SK-N-SH (cell line): ENCODE measurements around the gene UTP3. TPM values are rescaled to one million over a fixed set of nuclear protein-coding genes. Genes with fewer than 3 reads are reported as not detected.
A peak's percentile ranks its signal among the peaks of the same experiment; 100 is the strongest.
"Not testable (repeated sequence)": the region's sequence is repeated elsewhere in the genome, so short reads cannot be mapped to it uniquely, and the experiment has no call there.

Experiments used
- CTCF ChIA-PET: fragments of 300-600, 350-600 bp; formaldehyde crosslinking; extraction: SDS; loops from one replicate; lab custom pipeline; 2021; lab: Yijun Ruan, JAX
- POLR2A ChIA-PET: fragments of 350-600 bp; sonication (Branson Sonifier 250); formaldehyde crosslinking; extraction: SDS; loops from one replicate; lab custom pipeline; 2020; ENCODE audit warnings: antibody characterized with exemption, inconsistent platforms; lab: Yijun Ruan, JAX
- DNase-seq: peaks from one replicate; pipeline ENCODE4 v3.0.0; 2012
- H2AFZ ChIP-seq: fragments of 200-600 bp; sonication (generic); 2 replicates; pipeline ENCODE4 v1.8.1; 2016; ENCODE audit warnings: antibody characterized with exemption, mild to moderate bottlenecking, low read depth
- H3F3A ChIP-seq: fragments of 200-600 bp; sonication (generic); replicated peaks from 2 replicates; pipeline ENCODE3; 2016; ENCODE audit warnings: antibody characterized with exemption, mild to moderate bottlenecking; ENCODE audit not compliant: insufficient read depth
- H3K27ac ChIP-seq, 2 experiments: fragments of 200-500 bp in 1 of 2; fragments of 200-600 bp in 1 of 2; sonication (Bioruptor generic) in 1 of 2; sonication (generic), shearing (Covaris generic) in 1 of 2; 2 replicates each; pipeline versions ENCODE4 v1.5.1 to v1.6.1; 2014 to 2016; ENCODE audit warnings: low read depth in 2 of 2, inconsistent platforms in 1 of 2, low read length in 1 of 2, mild to moderate bottlenecking in 1 of 2, mixed read lengths in 1 of 2
- H3K27me3 ChIP-seq: fragments of 200-600 bp; sonication (generic), shearing (Covaris generic); 2 replicates; pipeline ENCODE4 v1.6.1; 2016; ENCODE audit warnings: mixed run types; ENCODE audit not compliant: insufficient read depth
- H3K36me3 ChIP-seq, 2 experiments: fragments of 200-500 bp in 1 of 2; fragments of 200-600 bp in 1 of 2; sonication (Bioruptor generic) in 1 of 2; sonication (generic) in 1 of 2; replicated peaks in 1 of 2; 2 replicates each; pipeline versions ENCODE3 to v1.5.1; 2014 to 2016; ENCODE audit warnings: low read length in 1 of 2, mild to moderate bottlenecking in 1 of 2; ENCODE audit not compliant: insufficient read depth in 2 of 2, control insufficient read depth in 1 of 2
- H3K4me1 ChIP-seq, 2 experiments: fragments of 200-500 bp in 1 of 2; fragments of 200-600 bp in 1 of 2; sonication (Bioruptor generic) in 1 of 2; sonication (generic), shearing (Covaris generic) in 1 of 2; 2 replicates each; pipeline versions ENCODE4 v1.5.1 to v1.6.1; 2014 to 2016; ENCODE audit warnings: low read depth in 1 of 2, low read length in 1 of 2, mixed run types in 1 of 2; ENCODE audit not compliant: insufficient read depth in 2 of 2, control insufficient read depth in 1 of 2
- H3K4me2 ChIP-seq: fragments of 200-600 bp; sonication (generic), shearing (Covaris generic); 2 replicates; pipeline ENCODE4 v1.6.1; 2017; ENCODE audit warnings: mixed run types
- H3K4me3 ChIP-seq, 2 experiments: fragments of 200-500 bp in 1 of 2; fragments of 200-600 bp in 1 of 2; sonication (Bioruptor generic) in 1 of 2; sonication (generic), shearing (Covaris generic) in 1 of 2; 2 replicates each; pipeline versions ENCODE4 v1.5.1 to v1.8.1; 2014 to 2016; ENCODE audit warnings: low read depth in 2 of 2, inconsistent platforms in 1 of 2, low read length in 1 of 2, mild to moderate bottlenecking in 1 of 2, mixed read lengths in 1 of 2, moderate library complexity in 1 of 2
- H3K79me2 ChIP-seq: fragments of 200-600 bp; sonication (generic); 2 replicates; pipeline ENCODE4 v1.8.1; 2017; ENCODE audit warnings: mild to moderate bottlenecking; ENCODE audit not compliant: insufficient read depth
- H3K9ac ChIP-seq: fragments of 200-600 bp; sonication (generic); 2 replicates; pipeline ENCODE4 v1.6.1; 2017; ENCODE audit warnings: mixed run types
- H3K9me2 ChIP-seq: fragments of 200-600 bp; sonication (generic); 2 replicates; pipeline ENCODE4 v1.6.1; 2017; ENCODE audit warnings: mixed run types
- H3K9me3 ChIP-seq: fragments of 200-600 bp; sonication (generic); 2 replicates; pipeline ENCODE4 v1.6.1; 2017; ENCODE audit warnings: mixed run types, mild to moderate bottlenecking, moderate library complexity
- H4K20me1 ChIP-seq: fragments of 200-600 bp; sonication (generic); 2 replicates; pipeline ENCODE4 v1.6.1; 2017; ENCODE audit warnings: mild to moderate bottlenecking, mixed run types; ENCODE audit not compliant: insufficient read depth
- FOXJ3 ChIP-seq: sonication (generic); formaldehyde crosslinking; IDR thresholded peaks from 2 replicates; pipeline ENCODE4 v1.5.1; 2020; ENCODE audit warnings: mild to moderate bottlenecking, missing genetic modification reagents
- GABPA ChIP-seq: IDR thresholded peaks from 2 replicates; pipeline ENCODE4 v1.4.0; 2012; ENCODE audit warnings: low read depth, mild to moderate bottlenecking
- MXI1 ChIP-seq: IDR thresholded peaks from 2 replicates; pipeline ENCODE4 v1.6.1; 2012; ENCODE audit warnings: mild to moderate bottlenecking, low read depth, low read length, improper control_type of control experiment
- SIN3A ChIP-seq: IDR thresholded peaks from 2 replicates; pipeline ENCODE4 v1.6.1; 2012; ENCODE audit warnings: low read depth, mild to moderate bottlenecking, low read length, moderate library complexity, borderline replicate concordance
- TCF12 ChIP-seq: IDR thresholded peaks from 2 replicates; pipeline ENCODE4 v1.4.0; 2012
- TEAD4 ChIP-seq: IDR thresholded peaks from 2 replicates; pipeline ENCODE4 v1.4.0; 2012; ENCODE audit warnings: mild to moderate bottlenecking, borderline replicate concordance; ENCODE audit not compliant: insufficient read depth
- WGBS: methylation state at CpG from one replicate; pipeline ENCODE4 v1.1.6; 2017; ENCODE audit warnings: low lambda C conversion rate; 5-methylcytosine and 5-hydroxymethylcytosine counted together
- polyA plus RNA-seq, 3 experiments: library from polyadenylated mRNA; depleted of rRNA; stranded (reverse); fragments of >200 nt; gene quantifications; 2 replicates each; pipeline ENCODE4 v1.2.3, GENCODE V29; 2012

UTP3 gene
- polyA plus RNA-seq, 1 of the 3 experiments (the other 2 are of a cell fraction) = 36.9 TPM

DNA sequence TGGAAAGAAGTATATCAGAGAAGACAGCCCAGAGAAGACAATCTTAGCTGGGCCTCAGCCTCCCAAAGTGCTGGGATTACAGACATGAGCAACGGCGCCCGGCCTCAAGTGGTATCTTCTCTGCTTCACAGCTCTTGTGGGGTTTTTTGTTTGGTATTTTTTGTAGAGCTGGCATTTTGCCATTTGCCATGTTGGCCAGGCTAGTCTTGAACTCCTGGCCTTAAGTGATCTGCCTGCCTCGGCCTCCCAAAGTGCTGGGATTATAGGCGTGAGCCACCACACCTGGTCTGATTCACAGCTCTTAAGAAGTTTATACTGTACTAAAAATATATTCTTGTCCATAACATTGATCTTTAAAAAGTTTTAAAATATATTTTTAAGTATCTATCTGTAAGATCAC, 12.4 kb downstream of the UTP3 start:
- no peaks in the 10 kb centered on the region for H3K9me3 ChIP-seq
- peaks cover 2% of the 10 kb centered on the region; the same call in 1 of the 2 replicates for H3K79me2 ChIP-seq
- WGBS = 95% methylated on average over 5 of the region's 5 CpGs
- no peaks in the 10 kb centered on the region for H3K36me3 ChIP-seq
- no peak overlapping the region for H3K4me3 ChIP-seq
- peaks cover 27% of the 10 kb centered on the region for H3F3A ChIP-seq
- TF ChIP-seq MXI1 = no peak
- TF ChIP-seq GABPA = no peak
- no peak for TF ChIP-seq TCF12
- no peak for TF ChIP-seq TEAD4
- no peak for TF ChIP-seq SIN3A
- no peak overlapping the region for H3K27ac ChIP-seq
- no peaks in the 10 kb centered on the region for H3K27me3 ChIP-seq
- H4K20me1 ChIP-seq = no peaks in the 10 kb centered on the region
- H2AFZ ChIP-seq = no peak overlapping the region
- H3K4me1 ChIP-seq = peaks cover 3 to 4% of the 10 kb centered on the region in 2 experiments; a peak in 2 of 4 replicates
- POLR2A ChIA-PET = no interaction called here
- no peak overlapping the region for H3K4me2 ChIP-seq
- CTCF ChIA-PET = interaction anchor here (0.8 to 1.1 kb wide), 3 partner anchors 11 to 309 kb away, joined by 3 read pairs; no protein-coding TSS in a partner anchor
- no peaks in the 10 kb centered on the region for H3K9me2 ChIP-seq
- H3K9ac ChIP-seq = no peak overlapping the region
- DNase-seq = no peak

DNA sequence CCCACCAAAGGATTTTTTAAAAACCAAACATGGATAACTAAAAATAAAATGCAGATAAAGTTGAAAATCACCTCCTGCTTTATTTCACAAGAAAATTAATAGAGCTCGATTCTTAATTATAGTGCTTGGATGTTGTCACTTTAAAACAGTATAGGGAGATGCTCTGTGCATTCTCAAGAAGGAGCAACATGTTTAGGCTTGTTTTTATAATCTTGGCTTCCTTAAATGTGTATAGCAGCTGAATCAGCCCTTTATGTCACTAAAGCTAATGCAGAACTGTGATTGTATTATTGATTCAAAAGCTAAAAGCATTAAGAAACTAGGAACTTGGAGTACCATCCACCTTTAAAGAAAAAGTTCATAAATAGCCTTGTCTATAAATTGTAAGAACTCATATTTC, 12.9 kb downstream of the UTP3 start:
- no peak overlapping the region for H3K4me3 ChIP-seq
- H4K20me1 ChIP-seq = no peaks in the 10 kb centered on the region
- H3K36me3 ChIP-seq = no peaks in the 10 kb centered on the region
- H3F3A ChIP-seq = peaks cover 33% of the 10 kb centered on the region
- H3K4me1 ChIP-seq = peaks cover 4 to 6% of the 10 kb centered on the region in 2 experiments; a peak in 3 of 4 replicates
- POLR2A ChIA-PET = no interaction called here
- H3K9me2 ChIP-seq = no peaks in the 10 kb centered on the region
- no peak for DNase-seq
- no peaks in the 10 kb centered on the region for H3K9me3 ChIP-seq
- 86% methylated on average over 1 of the region's 1 CpG for WGBS
- H3K9ac ChIP-seq = no peak overlapping the region
- peaks cover 8% of the 10 kb centered on the region; the same call in 1 of the 2 replicates for H3K79me2 ChIP-seq
- no peak for TF ChIP-seq SIN3A
- no peak for TF ChIP-seq FOXJ3 (CRISPR knock-in tag)
- H3K27me3 ChIP-seq = no peaks in the 10 kb centered on the region
- peak overlapping the region; percentile 56; the same call in 1 of the 2 replicates for H2AFZ ChIP-seq
- H3K27ac ChIP-seq = no peak overlapping the region
- CTCF ChIA-PET = interaction anchor here (1.0 to 1.1 kb wide), 2 partner anchors 11 to 12 kb away, joined by 3 read pairs; no protein-coding TSS in a partner anchor
- no peak overlapping the region for H3K4me2 ChIP-seq

DNA sequence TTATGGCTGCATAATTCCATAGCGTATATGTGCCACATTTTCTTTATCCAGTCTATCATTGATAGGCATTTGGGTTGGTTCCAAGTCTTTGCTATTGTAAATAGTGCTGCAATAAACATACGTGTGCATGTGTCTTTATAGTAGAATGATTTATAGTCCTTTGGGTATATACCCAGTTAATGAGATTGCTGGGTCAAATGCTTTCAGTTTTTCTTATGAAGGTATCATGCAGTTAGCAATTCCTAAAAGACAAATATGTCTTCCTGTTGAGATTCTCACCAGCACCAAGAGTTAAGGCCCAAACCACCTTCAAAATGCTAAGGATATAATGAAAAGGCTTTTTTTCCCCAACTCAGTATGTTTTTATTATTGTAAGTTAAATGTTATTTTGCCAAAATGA, 14.3 kb downstream of the UTP3 start:
- H3K9ac ChIP-seq, H3K36me3 ChIP-seq, H3K9me2 ChIP-seq, H3K4me3 ChIP-seq, H2AFZ ChIP-seq, H3K9me3 ChIP-seq, H4K20me1 ChIP-seq, H3K27ac ChIP-seq, DNase-seq, H3K27me3 ChIP-seq, H3K4me2 ChIP-seq: not testable (repeated sequence)
- WGBS = 88% methylated on average over 2 of the region's 2 CpGs
- POLR2A ChIA-PET = interaction anchor here (2.6 kb wide), 1 partner anchor 14 kb away, joined by 11 read pairs; the partner anchor contains the start of gene UTP3
- peaks cover 21% of the 10 kb centered on the region for H3K79me2 ChIP-seq
- H3K4me1 ChIP-seq = peaks cover 4 to 11% of the 10 kb centered on the region in 2 experiments; a peak in 3 of 4 replicates
- H3F3A ChIP-seq = peaks cover 36% of the 10 kb centered on the region
- CTCF ChIA-PET = interaction anchor here (0.6 to 4.8 kb wide), 2 partner anchors 11 to 660 kb away, joined by 4 to 48 read pairs; partner anchors contain the start of gene UTP3
